Smooth muscle cell (in vitro differentiated cells): ENCODE results near the gene PSMG4. TPM values are rescaled to one million over a fixed set of nuclear protein-coding genes. Genes with fewer than 3 reads are reported as not detected.
A peak's percentile ranks its signal among the peaks of the same experiment; 100 is the strongest.

ENCODE experiments used
- DNase-seq: peaks from one replicate; lab custom pipeline; 2025; ENCODE audit not compliant: unreplicated experiment; lab: John Stamatoyannopoulos, UW
- H2AFZ ChIP-seq: fragments of 200-600 bp; sonication (generic); 2 replicates; pipeline ENCODE4 v1.6.0; 2016; ENCODE audit warnings: antibody characterized with exemption, low read depth, mild to moderate bottlenecking
- H3F3A ChIP-seq: fragments of 200-600 bp; sonication (generic); 2 replicates; pipeline ENCODE4 v1.6.0; 2017; ENCODE audit warnings: antibody characterized with exemption, low read depth
- H3K27ac ChIP-seq: fragments of 200-600 bp; sonication (generic); 2 replicates; pipeline ENCODE4 v1.5.1; 2016; ENCODE audit warnings: low read depth, mild to moderate bottlenecking
- H3K27me3 ChIP-seq: fragments of 200-600 bp; sonication (generic); 2 replicates; pipeline ENCODE4 v1.6.1; 2016; ENCODE audit warnings: low read depth, mild to moderate bottlenecking
- H3K36me3 ChIP-seq: fragments of 200-600 bp; sonication (generic); 2 replicates; pipeline ENCODE4 v1.5.1; 2016; ENCODE audit warnings: low read depth
- H3K4me1 ChIP-seq: fragments of 200-600 bp; sonication (generic); 2 replicates; pipeline ENCODE4 v1.5.1; 2016; ENCODE audit warnings: low read depth
- H3K4me2 ChIP-seq: fragments of 200-600 bp; sonication (generic); 2 replicates; pipeline ENCODE4 v1.6.0; 2016; ENCODE audit warnings: mild to moderate bottlenecking
- H3K4me3 ChIP-seq: fragments of 200-600 bp; sonication (generic); 2 replicates; pipeline ENCODE4 v1.5.1; 2016; ENCODE audit warnings: mild to moderate bottlenecking
- H3K79me2 ChIP-seq: fragments of 200-600 bp; sonication (generic); 2 replicates; pipeline ENCODE4 v1.6.0; 2016; ENCODE audit warnings: low read depth, mild to moderate bottlenecking
- H3K9ac ChIP-seq: fragments of 200-600 bp; sonication (generic); 2 replicates; pipeline ENCODE4 v1.6.0; 2016; ENCODE audit warnings: low read depth
- H3K9me3 ChIP-seq: fragments of 200-600 bp; sonication (generic); replicated peaks from 2 replicates; pipeline ENCODE4 v1.5.1; 2016; ENCODE audit warnings: low read depth
- H4K20me1 ChIP-seq: fragments of 200-600 bp; sonication (generic); 2 replicates; pipeline ENCODE4 v1.6.0; 2016; ENCODE audit warnings: low read depth
- CTCF ChIP-seq: fragments of 200-600 bp; sonication (generic); IDR thresholded peaks from 2 replicates; pipeline ENCODE4 v1.5.1; 2017; ENCODE audit warnings: borderline replicate concordance, mild to moderate bottlenecking, antibody characterized with exemption; ENCODE audit not compliant: insufficient read depth, poor library complexity, severe bottlenecking
- WGBS: methylation state at CpG from one replicate; pipeline ENCODE4 v1.1.7; 2016; ENCODE audit warnings: low lambda C conversion rate; 5-methylcytosine and 5-hydroxymethylcytosine counted together
- polyA plus RNA-seq: library from polyadenylated mRNA; unstranded; fragments of >200 nt; fragmentation: Nextera tagmentation; extraction: Ambion mirVana; gene quantifications from 2 replicates; pipeline ENCODE4 v1.2.1, GENCODE V29; 2016
- total RNA-seq: library from RNA; depleted of rRNA; stranded (reverse); fragments of >200 nt; gene quantifications from 2 replicates; pipeline ENCODE4 v1.2.3, GENCODE V29; 2014

The PSMG4 gene
- total and polyA plus RNA-seq, 2 experiments from 2014 or later: 10.9 to 12.5 TPM

GRCh38 chr6:3251462-3252314 lies 7.1 kb upstream of the PSMG4 start:
- H3K36me3 ChIP-seq: no peaks in the 10 kb centered on the region
- DNase-seq: peak; percentile 42
- H3K4me2 ChIP-seq: peak overlapping the region; percentile 62
- no peaks in the 10 kb centered on the region for H4K20me1 ChIP-seq
- TF ChIP-seq CTCF: peak; percentile 96
- H3K79me2 ChIP-seq: no peaks in the 10 kb centered on the region
- no peak overlapping the region for H3K9ac ChIP-seq
- peak overlapping the region; percentile 54 for H2AFZ ChIP-seq
- H3F3A ChIP-seq: peaks cover 9% of the 10 kb centered on the region
- no peaks in the 10 kb centered on the region for H3K9me3 ChIP-seq
- no peak overlapping the region for H3K27ac ChIP-seq
- peaks cover 40% of the 10 kb centered on the region for H3K4me1 ChIP-seq
- H3K27me3 ChIP-seq: no peaks in the 10 kb centered on the region
- WGBS: 34% methylated on average over 20 of the region's 20 CpGs
- H3K4me3 ChIP-seq: no peak overlapping the region

GRCh38 chr6:3252369-3252768 lies 6.4 kb upstream of the PSMG4 start:
- TF ChIP-seq CTCF: no peak
- Histone ChIP-seq H2AFZ (no peak overlapping the region), H3K9me3 (no peaks in the 10 kb centered on the region), H3K4me1 (peaks cover 38% of the 10 kb centered on the region), H3K27ac (peak overlapping the region; percentile 60), H3K9ac (no peak overlapping the region), H4K20me1 (no peaks in the 10 kb centered on the region), H3K27me3 (no peaks in the 10 kb centered on the region), H3K36me3 (no peaks in the 10 kb centered on the region), H3K79me2 (no peaks in the 10 kb centered on the region), H3F3A (peaks cover 2% of the 10 kb centered on the region), H3K4me2 (no peak overlapping the region), H3K4me3 (no peak overlapping the region)
- DNase-seq: no peak
- WGBS: 71% methylated on average over 10 of the region's 10 CpGs

GRCh38 chr6:3252861-3253596 lies 5.7 kb upstream of the PSMG4 start:
- no peaks in the 10 kb centered on the region for H3K79me2 ChIP-seq
- no peak overlapping the region for H2AFZ ChIP-seq
- H3K9ac ChIP-seq: no peak overlapping the region
- no peaks in the 10 kb centered on the region for H4K20me1 ChIP-seq
- H3F3A ChIP-seq: no peaks in the 10 kb centered on the region
- TF ChIP-seq CTCF: no peak
- H3K27ac ChIP-seq: peak overlapping the region; percentile 60
- no peak overlapping the region for H3K4me3 ChIP-seq
- no peaks in the 10 kb centered on the region for H3K36me3 ChIP-seq
- H3K4me2 ChIP-seq: no peak overlapping the region
- DNase-seq: no peak
- H3K4me1 ChIP-seq: peaks cover 32% of the 10 kb centered on the region
- 96% methylated on average over 22 of the region's 22 CpGs for WGBS
- no peaks in the 10 kb centered on the region for H3K27me3 ChIP-seq
- no peaks in the 10 kb centered on the region for H3K9me3 ChIP-seq
